SHP77 treated with DMSO at 0.1 percent for 48 hours (cell line): Measurements from ENCODE around the gene FBXL17.

Source experiments
- DNase-seq: peaks from one replicate; lab custom pipeline; 2025; lab: John Stamatoyannopoulos, UW

The FBXL17 gene

GRCh38 chr5:107916731-107917725, 464.9 kb downstream of the FBXL17 start:
- DNase-seq, result no peak

- DNase-seq, result no peak
These were observed 466.6 kb downstream of the FBXL17 start for GRCh38 chr5:107915176-107915812.

DNA sequence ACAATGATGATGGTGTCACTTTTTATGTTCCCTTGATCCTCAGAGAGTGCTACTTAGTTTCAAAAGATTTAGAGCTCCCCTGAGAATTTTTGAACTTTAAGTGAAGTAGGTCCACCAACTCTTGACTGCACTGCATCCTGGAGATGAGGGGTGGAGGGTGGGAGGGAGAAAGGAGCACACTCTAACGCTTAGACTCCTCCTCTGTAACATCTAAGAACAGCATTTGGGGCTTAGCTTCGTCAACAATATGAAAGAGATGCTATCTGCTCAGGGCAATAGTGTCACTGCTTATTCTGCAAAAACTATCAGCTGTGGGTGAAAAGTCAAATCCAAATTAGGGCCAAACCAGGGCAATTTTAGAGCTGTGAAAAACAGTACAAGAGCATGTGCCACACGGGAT, 468.4 kb downstream of the FBXL17 start:
- no peak for DNase-seq

GRCh38 chr5:107900721-107901120, 481.2 kb downstream of the FBXL17 start:
- no peak for DNase-seq

GRCh38 chr5:107894361-107894760, 487.5 kb downstream of the FBXL17 start:
- DNase-seq, result no peak

GRCh38 chr5:107893642-107894041, 488.3 kb downstream of the FBXL17 start:
- DNase-seq, result no peak

GRCh38 chr5:107889387-107889786, 492.5 kb downstream of the FBXL17 start:
- no peak for DNase-seq

- DNase-seq, result no peak
These were observed 493.4 kb downstream of the FBXL17 start for GRCh38 chr5:107888541-107888940.

GRCh38 chr5:107887166-107887943, 494.5 kb downstream of the FBXL17 start:
- no peak for DNase-seq

GRCh38 chr5:107885601-107886000, 496.3 kb downstream of the FBXL17 start:
- no peak for DNase-seq

DNA sequence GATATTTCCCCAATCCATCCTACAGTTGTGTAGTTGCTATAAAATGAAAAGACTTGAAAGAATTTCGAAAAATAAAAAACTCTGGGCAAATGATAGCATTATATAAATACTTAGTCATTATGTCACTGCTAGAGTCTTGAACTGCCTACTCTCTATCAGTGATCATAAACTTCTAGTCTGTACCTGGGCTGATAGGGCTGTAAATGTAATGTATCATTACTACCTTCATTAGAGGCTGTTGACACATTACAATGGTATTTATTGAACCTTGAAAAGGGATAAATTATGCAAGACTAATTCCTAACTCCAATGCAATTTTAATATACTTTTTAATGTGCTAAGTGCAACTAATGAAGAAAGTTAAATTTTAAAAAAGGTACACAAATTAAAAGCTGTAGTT, 497.0 kb downstream of the FBXL17 start:
- no peak for DNase-seq

DNA sequence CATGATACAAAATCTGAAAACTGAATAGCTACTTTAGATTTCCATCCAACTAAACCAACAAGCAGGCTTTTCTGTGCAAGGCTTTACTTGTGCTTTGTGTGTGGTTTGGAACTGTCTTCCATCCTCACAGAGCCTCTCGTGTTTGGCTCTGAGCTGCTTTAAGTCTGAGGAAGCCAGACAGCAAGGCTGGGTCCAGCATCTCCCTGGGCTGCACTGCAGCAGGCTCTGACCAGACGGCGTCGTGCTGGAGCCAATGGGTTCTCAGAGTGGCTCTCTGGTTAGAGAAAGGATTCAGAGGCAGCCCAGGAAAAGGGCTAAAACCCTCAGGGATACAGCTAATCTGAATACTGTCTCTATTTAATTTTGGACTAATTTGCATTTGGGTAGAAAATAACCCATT, 503.2 kb downstream of the FBXL17 start:
- DNase-seq, result no peak

GRCh38 chr5:107876906-107877305, 505.0 kb downstream of the FBXL17 start:
- DNase-seq, result no peak

GRCh38 chr5:107876261-107876660, 505.6 kb downstream of the FBXL17 start:
- DNase-seq, result no peak

DNA sequence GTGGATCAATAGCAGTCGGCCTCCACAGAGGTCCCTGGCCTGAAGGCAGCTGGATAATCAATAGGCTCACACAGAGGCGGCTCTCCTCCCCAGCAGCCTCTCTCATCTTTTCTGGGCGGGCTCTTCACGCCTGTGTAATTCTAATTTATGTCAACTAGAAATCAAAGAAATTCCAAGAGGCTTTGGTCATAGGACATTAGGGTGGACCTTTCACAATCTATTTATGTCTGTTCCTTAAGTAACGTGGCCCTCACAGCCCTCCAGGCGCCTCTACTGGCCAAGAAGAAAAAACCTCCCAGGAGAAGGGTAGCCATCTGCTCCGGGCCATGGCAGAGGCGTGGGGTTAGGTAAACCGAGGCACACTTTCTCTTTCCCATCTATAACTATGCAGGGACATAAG, 506.1 kb downstream of the FBXL17 start:
- DNase-seq, result no peak

DNA sequence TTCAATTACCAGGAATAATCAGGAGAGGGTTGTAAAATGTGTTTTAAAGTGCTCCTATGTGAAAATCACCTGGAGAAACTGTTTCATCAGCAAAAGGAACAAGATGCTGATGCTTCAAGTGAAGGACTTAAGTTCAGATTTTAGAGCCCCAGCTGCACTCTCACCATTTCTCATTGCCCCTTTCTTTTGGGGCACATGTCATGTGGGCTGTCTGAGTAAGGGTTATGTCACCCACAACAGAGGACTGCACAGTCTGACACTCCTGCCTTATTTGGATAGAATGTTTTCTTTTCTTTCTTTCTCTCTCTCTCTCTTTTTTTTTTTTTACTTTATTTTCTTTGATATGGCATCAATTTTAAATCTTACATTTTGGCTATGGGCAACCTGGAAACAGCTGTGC, 507.1 kb downstream of the FBXL17 start:
- DNase-seq, result no peak

- DNase-seq, result no peak
These were observed 508.0 kb downstream of the FBXL17 start for GRCh38 chr5:107873877-107874276.

- DNase-seq, result no peak
These were observed 510.9 kb downstream of the FBXL17 start for GRCh38 chr5:107871023-107871422.

GRCh38 chr5:107869438-107870115, 512.3 kb downstream of the FBXL17 start:
- DNase-seq, result no peak

- DNase-seq, result no peak
These were observed 513.1 kb downstream of the FBXL17 start for GRCh38 chr5:107868650-107869409.

DNA sequence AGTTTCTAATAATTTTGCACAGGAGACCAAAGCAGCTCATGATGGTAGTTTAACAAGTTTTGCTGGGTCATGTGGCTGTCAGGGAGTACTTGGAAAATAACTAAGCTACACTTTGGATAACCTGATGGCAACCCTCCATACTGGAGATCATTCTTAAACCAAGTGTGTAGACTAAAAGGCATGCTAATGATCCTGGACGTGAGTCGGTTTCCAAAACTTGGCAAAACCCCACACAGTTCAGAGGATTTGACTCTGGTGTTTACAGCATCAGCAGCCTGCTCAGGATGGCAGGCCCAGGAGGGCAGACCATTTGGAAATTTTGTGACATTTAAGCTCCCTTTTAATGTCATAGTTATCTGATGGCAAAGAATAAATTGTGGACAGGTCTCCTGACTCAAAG, 514.6 kb downstream of the FBXL17 start:
- DNase-seq, result no peak
